Hematopoietic multipotent progenitor cell treated with erythropoietin and hydrocortisone succinate and interleukin-3 and kit ligand, for 4 days (in vitro differentiated cells): ENCODE results near the gene TTLL13.

ENCODE experiments used
- DNase-seq: peaks from one replicate; pipeline ENCODE4 v3.0.0-alpha.2; 2015

Gene TTLL13

DNA sequence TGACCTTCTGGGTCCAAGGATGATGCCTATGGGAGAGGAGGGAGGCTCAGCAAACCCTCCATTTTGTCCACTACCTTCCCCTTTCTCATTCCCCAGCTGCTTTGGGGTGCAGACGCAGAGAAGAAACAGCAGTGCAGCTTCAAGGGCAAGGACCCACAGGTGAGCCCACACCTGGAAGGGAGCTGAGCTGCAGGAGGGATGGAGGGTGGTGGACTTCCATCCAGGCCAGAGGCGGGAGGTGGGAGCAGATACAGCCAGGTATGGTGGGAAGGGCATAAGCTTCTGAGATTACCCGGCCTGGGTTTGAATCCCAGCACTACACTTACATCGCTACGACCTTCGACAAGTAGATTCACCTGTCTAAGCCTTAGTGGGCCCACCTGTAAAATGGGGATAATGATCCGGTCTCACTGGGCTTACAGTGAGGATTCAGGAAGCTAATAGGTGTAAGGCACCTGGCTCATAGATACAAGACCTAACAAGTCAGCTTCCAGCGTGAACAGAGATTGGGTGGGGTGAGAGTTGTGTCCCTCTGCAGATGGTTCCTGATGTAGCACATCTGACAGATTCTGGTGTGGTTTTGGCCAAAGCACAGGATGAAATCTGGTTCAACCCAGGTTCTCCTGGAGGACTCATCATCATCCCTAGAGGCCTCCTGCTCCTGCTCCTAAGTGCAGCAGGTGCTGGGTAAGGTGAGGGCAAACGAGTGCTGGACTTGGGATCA is 31.5 kb upstream of the TTLL13 start:
- DNase-seq: no peak

GRCh38 chr15:90219421-90220141 is 29.8 kb upstream of the TTLL13 start:
- peak; percentile 75 for DNase-seq

GRCh38 chr15:90221246-90221900 is 28.0 kb upstream of the TTLL13 start:
- DNase-seq: peak; percentile 83

DNA sequence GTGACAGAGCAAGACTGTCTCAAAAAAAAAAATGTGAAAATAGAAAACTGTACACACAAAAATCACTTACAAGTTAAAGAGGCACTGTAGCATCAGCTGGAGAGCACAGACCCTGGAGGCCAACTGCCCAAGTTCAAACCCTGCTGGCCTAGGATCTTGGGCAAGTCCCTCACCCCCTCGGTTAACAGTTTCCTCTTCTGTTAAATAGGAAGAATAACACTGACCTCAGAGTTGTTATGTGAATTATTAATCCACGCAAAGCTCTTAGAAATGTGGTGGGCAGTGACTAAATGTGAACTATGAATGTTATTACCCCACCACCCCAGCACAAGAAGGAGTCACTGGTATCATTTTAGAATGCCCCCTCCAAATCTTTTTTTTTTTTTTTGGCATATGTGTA is 26.8 kb upstream of the TTLL13 start:
- DNase-seq: no peak

DNA sequence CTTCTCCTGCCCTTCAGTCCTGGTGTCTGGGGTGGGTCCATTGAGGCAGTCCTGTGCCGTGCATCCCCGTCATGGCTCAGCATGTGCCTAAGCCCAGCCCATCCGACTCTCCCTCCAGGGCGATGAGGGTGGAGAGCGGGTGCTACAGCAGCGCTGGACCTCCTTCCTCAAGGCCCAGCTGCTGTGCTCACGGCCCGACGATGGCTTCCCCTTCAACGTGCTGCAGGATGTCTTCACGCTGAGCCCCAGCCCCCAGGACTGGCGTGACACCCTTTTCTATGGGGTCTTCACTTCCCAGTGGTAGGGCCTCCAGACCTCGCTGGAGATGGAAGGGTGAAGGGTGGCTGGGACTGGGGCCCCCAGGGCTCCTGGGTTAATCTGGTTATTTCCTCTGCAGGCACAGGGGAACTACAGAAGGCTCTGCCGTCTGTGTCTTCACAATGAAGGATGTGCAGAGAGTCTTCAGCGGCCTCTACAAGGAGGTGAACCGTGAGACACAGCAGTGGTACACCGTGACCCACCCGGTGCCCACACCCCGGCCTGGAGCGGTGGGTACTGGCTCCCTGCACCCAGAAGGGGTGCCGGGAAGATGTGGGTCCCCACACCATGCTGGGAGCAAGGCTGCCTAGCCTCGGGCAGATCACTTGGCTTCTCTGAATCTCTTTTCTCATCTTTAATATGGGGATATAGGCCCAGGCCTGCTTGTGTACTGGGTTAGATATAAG is 25.8 kb upstream of the TTLL13 start:
- no peak for DNase-seq

DNA sequence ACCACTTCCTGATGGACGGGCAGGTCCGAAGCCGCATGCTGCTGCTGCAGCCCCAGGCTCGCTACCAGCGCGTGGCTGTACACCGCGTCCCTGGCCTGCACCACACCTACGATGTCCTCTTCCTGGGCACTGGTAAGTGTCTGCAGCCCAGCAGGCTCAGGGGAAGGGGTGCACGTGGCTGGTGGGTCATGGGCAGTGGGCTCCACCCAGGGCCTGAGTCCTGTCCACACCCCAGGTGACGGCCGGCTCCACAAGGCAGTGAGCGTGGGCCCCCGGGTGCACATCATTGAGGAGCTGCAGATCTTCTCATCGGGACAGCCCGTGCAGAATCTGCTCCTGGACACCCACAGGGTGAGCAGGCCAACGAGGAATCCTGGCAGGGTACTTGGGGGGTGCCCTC is 24.3 kb upstream of the TTLL13 start:
- no peak for DNase-seq

- no peak for DNase-seq
Observed at GRCh38 chr15:90225504-90226234, 23.7 kb upstream of the TTLL13 start.

DNA sequence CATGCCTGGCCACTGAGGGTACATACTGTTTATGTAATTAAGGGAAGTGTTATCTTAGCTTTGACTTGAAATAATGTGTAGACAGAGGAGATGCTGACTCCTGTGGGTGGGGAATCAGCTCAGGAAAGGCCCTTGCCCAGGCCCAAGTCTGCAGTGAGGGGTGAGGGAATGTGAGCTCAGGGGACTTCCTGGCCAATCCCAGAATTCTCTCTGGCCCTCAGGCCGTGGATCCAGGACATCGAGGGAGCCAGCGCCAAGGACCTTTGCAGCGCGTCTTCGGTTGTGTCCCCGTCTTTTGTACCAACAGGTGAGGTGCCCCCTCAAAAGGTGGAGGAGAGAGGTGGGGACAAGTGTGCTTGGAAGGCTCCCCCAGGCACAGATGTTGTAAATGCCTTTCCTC is 22.0 kb upstream of the TTLL13 start:
- DNase-seq: no peak

GRCh38 chr15:90227816-90228772 is 21.3 kb upstream of the TTLL13 start:
- no peak for DNase-seq

GRCh38 chr15:90228960-90229359 is 20.4 kb upstream of the TTLL13 start:
- no peak for DNase-seq

GRCh38 chr15:90230071-90230494 is 19.3 kb upstream of the TTLL13 start:
- no peak for DNase-seq

- no peak for DNase-seq
Observed at GRCh38 chr15:90230610-90231009, 18.7 kb upstream of the TTLL13 start.

GRCh38 chr15:90231028-90232017 is 18.0 kb upstream of the TTLL13 start:
- peak; percentile 45 for DNase-seq

- DNase-seq: no peak
Observed at GRCh38 chr15:90232196-90232595, 17.2 kb upstream of the TTLL13 start.

DNA sequence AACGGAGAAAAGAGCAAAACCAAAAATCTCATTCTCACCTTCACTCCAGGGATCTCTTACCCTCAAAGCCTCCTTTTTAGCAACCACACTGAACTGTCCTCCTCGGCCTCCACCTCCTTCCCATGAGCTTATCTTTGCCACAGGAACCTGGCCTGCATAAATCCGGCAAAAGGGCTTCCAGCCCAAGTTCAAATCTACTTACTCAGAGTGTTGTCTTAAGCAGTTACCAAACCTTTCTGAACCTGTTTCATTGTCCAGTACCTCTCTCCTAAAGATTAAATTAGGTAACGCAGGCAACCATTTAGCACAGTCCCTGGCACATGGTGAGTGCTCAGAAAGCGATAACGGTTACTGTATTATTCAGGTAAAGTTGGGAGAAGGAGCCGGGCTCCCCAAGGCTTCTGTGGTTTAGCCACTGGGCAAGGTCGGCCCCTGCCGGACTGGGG is 16.4 kb upstream of the TTLL13 start:
- DNase-seq: no peak

DNA sequence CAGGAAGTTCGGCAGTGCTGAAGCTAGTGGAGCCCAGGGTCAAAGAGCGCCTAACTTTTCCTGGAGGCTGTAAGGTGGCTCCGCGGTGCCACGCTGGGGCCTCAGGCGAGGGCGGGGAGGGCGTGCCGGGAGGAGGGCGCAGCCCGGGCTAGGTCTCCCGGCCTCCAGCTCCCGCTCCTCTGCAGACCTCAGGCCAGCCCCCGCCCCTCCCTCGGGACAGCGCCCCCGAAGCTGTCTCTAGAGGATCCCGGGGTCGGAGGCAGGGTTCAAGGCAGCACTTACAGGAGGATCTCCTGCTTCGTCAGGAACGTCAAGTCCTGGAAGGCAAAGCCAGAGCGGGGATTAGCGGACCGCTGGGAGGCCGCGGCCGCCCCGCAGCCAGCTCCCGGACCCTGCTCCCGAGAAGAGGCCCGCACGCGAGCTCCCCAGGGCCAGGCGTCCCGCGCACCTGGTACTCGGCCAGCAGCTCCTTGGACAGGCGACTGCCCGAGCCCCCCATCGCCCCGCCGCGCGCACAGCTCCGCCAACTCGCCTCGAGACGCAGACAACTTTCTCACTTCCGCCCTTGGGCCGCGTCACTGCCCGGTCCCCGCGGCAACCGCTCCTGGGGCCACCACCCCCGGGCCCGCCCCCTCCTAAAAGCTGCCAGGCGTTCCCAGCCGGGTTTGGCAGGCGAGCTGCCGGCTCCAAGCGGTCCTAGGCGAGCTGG is 15.8 kb upstream of the TTLL13 start, which contains the start of gene CIB1:
CIB1 (minus strand) TSS at position 555 of the 709 bp plus-strand sequence; CDS start at position 499, 56 bp downstream.
- peak; percentile 99 for DNase-seq

DNA sequence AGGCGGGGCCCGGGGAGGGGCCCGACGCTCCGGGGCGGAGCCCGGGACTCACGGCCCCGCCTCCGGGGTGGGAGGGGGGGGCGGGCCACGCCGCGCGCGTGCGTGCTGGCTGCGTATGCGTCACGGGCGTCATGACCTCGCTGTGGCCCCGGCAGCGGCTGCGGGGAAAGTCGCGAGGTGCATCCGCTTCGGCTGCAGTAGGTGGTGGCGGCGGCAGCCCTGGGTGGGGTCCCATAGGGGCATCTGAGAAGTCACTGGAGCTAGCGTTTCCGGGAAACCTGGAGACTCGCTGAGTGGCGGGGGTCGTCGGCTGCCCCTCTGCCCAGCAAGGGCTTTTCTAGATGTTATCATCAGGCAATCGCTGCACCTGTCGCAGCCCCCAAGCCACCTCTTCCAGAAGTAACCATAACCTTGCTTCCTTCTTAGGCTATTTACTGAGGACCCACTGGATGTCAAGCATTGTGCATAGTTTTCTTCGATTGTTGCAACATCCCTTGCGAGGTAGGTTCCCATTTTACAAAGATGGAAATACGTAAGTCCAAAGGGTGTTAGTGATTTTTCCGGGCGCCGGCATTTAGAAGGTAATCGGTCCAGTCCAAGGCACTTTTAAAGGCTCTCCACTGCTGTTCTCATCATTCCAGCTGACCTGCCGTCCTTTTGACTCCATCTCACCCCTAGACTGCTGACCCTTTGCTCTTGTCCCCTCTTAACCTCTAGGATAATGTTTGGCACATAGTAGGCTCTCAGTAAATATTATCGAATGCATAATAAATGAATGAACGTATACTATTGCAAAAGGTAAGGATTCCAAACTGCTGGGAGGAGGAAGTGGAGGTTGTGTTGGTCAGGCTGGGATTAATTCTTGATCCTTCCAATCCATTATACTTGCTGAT is 15.0 kb upstream of the TTLL13 start, which contains the start of gene GDPGP1:
GDPGP1 (plus strand) TSS at position 114 of the 893 bp plus-strand sequence. CDS start 6,700 bp downstream, outside the sequence.
- peak; percentile 41 for DNase-seq

DNA sequence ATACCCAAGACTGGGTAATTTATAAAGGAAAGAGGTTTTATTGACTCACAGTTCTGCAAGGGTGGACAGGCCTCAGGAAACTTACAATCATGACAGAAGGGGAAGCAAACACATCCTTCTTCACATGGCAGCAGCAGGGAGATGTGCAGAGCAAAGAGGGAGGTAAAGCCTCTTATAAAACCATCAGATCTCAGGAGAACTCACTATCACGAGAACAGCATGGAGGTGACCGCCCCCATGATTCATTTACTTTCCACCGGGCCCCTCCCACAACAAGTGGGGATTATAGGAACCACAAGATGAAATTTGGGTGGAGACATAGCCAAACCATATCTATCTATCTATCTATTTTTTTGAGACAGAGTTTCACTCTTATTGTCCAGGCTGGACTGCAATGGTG is 10.0 kb upstream of the TTLL13 start:
- peak; percentile 24 for DNase-seq
